Measurements from ENCODE around the gene PRR36.
A peak's percentile ranks its signal among the peaks of the same experiment; 100 is the strongest.

Gene PRR36

GRCh38 chr19:7846155-7846646, 28.0 kb downstream of the PRR36 start:
- no peak for DNase-seq (ENCODE audit: low spot score)

- DNase-seq (ENCODE audit: low spot score), result no peak
These were observed 28.6 kb downstream of the PRR36 start for GRCh38 chr19:7845390-7846154.

- no peak for DNase-seq (ENCODE audit: low spot score)
These were observed 29.2 kb downstream of the PRR36 start for GRCh38 chr19:7844951-7845350.

GRCh38 chr19:7844405-7844804, 29.8 kb downstream of the PRR36 start:
- no peak for DNase-seq (ENCODE audit: low spot score)

- no peak for DNase-seq (ENCODE audit: low spot score)
These were observed 30.7 kb downstream of the PRR36 start for GRCh38 chr19:7843521-7843920.

GRCh38 chr19:7842661-7843294, 31.4 kb downstream of the PRR36 start:
- DNase-seq (ENCODE audit: low spot score), result no peak

GRCh38 chr19:7841751-7842660, 32.2 kb downstream of the PRR36 start:
- DNase-seq (ENCODE audit: low spot score), result no peak

- DNase-seq (ENCODE audit: low spot score), result no peak
These were observed 33.6 kb downstream of the PRR36 start for GRCh38 chr19:7840629-7841028.

GRCh38 chr19:7839476-7839875, 34.7 kb downstream of the PRR36 start:
- DNase-seq (ENCODE audit: low spot score), result no peak

GRCh38 chr19:7833225-7834099, 40.7 kb downstream of the PRR36 start:
- peak; percentile 30 for DNase-seq (ENCODE audit: low spot score)

- DNase-seq (ENCODE audit: low spot score), result no peak
These were observed 41.4 kb downstream of the PRR36 start for GRCh38 chr19:7832781-7833180.

- DNase-seq (ENCODE audit: low spot score), result no peak
These were observed 42.2 kb downstream of the PRR36 start for GRCh38 chr19:7832009-7832408.

- DNase-seq (ENCODE audit: low spot score), result peak; percentile 81
These were observed 42.7 kb downstream of the PRR36 start for GRCh38 chr19:7831452-7831851.

GRCh38 chr19:7830823-7831222, 43.4 kb downstream of the PRR36 start:
- no peak for DNase-seq (ENCODE audit: low spot score)

- peak; percentile 22 for DNase-seq (ENCODE audit: low spot score)
These were observed 43.9 kb downstream of the PRR36 start for GRCh38 chr19:7830272-7830771.

GRCh38 chr19:7829561-7830271, 44.5 kb downstream of the PRR36 start, which contains the start of gene EVI5L:
Gene EVI5L, plus strand, starts transcription at chr19:7830218. Its CDS starts 16,325 bp downstream, at chr19:7846543.
- DNase-seq (ENCODE audit: low spot score), result peak; percentile 99

- no peak for DNase-seq (ENCODE audit: low spot score)
These were observed 45.0 kb downstream of the PRR36 start for GRCh38 chr19:7829166-7829520.

- no peak for DNase-seq (ENCODE audit: low spot score)
These were observed 50.4 kb downstream of the PRR36 start for GRCh38 chr19:7823686-7824301.

- DNase-seq (ENCODE audit: low spot score), result no peak
These were observed 51.2 kb downstream of the PRR36 start for GRCh38 chr19:7822910-7823515.

- DNase-seq (ENCODE audit: low spot score), result no peak
These were observed 53.6 kb downstream of the PRR36 start for GRCh38 chr19:7820588-7820987.

Measured in iPS-NIHi11 (cell line).